Natural killer cell treated with Interleukin-12 subunit alpha and Interleukin-12 subunit beta and Interleukin-15 and Interleukin-18, amount 100 ng/mL, for 72 hours (primary cell): ENCODE measurements around the gene FMNL2. TPM values are rescaled to one million over a fixed set of nuclear protein-coding genes. Genes with fewer than 3 reads are reported as not detected.
"Not testable (repeated sequence)": the region's sequence is repeated elsewhere in the genome, so short reads cannot be mapped to it uniquely, and the experiment has no call there.

Experiments used
- ATAC-seq, 2 donors: fragments of 150-1000 bp; cut with Tn5 transposase in 1 of 2; sonication (Bioruptor Pico), chemical (Tn5 transposase) in 1 of 2; 2 replicates each; pipeline ENCODE4 v1.10.0; 2021
- DNase-seq: peaks from one replicate; pipeline ENCODE4 v3.0.0; 2022; ENCODE audit warnings: low spot score
- H3K27ac Mint-ChIP-seq, 2 donors: 1 replicate in 1 of 2; 2 replicates in 1 of 2; pipeline ENCODE4 v1.8.0; 2022; ENCODE audit warnings: mixed read lengths in 2 of 2, mild to moderate bottlenecking in 1 of 2, moderate library complexity in 1 of 2
- H3K27me3 Mint-ChIP-seq, 2 donors: 1 replicate in 1 of 2; 2 replicates in 1 of 2; pipeline ENCODE4 v1.8.0; 2022; ENCODE audit warnings: mixed read lengths in 2 of 2
- H3K36me3 Mint-ChIP-seq: one replicate; pipeline ENCODE4 v1.8.0; 2022; ENCODE audit warnings: mixed read lengths
- H3K4me1 Mint-ChIP-seq, 2 donors: 1 replicate in 1 of 2; 2 replicates in 1 of 2; pipeline ENCODE4 v1.8.0; 2022; ENCODE audit warnings: low read depth in 2 of 2, mixed read lengths in 2 of 2, mild to moderate bottlenecking in 1 of 2
- H3K4me3 Mint-ChIP-seq: one replicate; pipeline ENCODE4 v1.8.0; 2022; ENCODE audit warnings: mixed read lengths
- H3K9me3 Mint-ChIP-seq: 2 replicates; pipeline ENCODE4 v1.8.0; 2022; ENCODE audit warnings: mixed read lengths
- total RNA-seq, 2 donors: library from RNA; stranded (reverse); gene quantifications; one replicate each; pipeline ENCODE4 v1.2.3, GENCODE V29; 2022

FMNL2 gene
- total RNA-seq, 2 donors from 2014 or later: 0.48 to 0.70 TPM

DNA sequence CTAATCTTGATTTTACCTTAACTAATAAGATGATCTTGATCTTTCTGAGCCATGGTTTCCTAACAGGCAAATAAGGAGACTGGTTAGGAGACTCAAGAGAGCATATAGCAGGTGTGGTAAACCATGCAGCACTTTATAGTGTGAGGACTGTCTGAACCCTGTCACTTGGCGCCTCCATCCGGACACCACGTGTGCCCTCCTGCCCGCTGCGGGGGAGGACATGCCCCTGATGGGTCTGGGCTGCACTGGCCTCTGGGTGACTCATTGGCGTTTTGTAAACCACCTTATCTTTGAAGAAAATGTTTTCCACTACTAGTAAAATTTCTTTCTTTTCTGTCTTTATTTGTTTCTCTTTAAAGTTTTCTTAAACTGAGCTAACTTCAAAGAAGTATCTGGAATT is 131.1 kb downstream of the FMNL2 start:
- H3K9me3 Mint-ChIP-seq: no peaks in the 10 kb centered on the region

DNA sequence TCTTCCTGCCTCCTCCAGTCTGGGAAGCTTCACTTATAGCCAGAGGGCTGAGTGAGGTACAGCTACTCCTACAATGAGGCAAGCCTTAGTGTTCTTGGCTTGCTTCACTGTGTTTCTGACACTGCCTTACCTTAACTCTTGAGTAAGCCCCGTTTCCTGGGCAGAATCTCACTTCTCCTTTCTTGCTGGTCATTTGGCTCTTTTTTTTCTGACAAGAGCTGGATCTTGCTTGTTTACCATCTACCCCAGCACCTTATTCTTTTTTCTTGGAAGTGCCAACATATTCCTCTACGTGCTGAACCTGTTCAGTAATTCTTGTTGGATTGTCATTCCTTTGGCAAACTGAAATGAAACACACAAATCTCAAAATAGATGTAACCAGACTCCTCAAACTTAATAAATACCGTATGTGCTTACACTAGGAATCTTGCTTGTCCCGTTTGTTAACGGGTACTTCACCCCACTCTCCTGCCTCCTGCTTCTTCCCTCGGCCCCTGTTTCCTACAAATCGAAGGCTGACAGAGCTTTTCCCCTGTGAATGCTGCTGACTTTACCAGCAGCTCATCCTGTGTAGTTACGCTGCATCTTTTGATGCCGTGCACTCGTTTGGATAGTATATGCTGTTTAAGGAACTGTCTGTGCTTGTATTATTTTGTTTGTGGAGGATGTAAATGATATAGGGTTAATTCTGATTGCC is 132.2 kb downstream of the FMNL2 start:
- Mint-ChIP-seq H3K27ac (no peak overlapping the region), H3K4me3 (no peak overlapping the region), H3K36me3 (no peaks in the 10 kb centered on the region), H3K9me3 (no peaks in the 10 kb centered on the region), H3K4me1 (peaks cover 6 to 9% of the 10 kb centered on the region in 2 donors), H3K27me3 (peaks cover 11 to 30% of the 10 kb centered on the region in 2 donors)
- no peak for DNase-seq
- ATAC-seq: no peak

More for the DNA sequence above, 131.1 kb downstream of the FMNL2 start:
- no peak overlapping the region for H3K27ac Mint-ChIP-seq
- H3K4me3 Mint-ChIP-seq: no peak overlapping the region
- H3K36me3 Mint-ChIP-seq: no peaks in the 10 kb centered on the region
- peak in 1 of 2 donors; percentile 52 for ATAC-seq
- H3K27me3 Mint-ChIP-seq: peaks cover 11 to 30% of the 10 kb centered on the region in 2 donors
- peaks cover 6 to 9% of the 10 kb centered on the region in 2 donors for H3K4me1 Mint-ChIP-seq
- DNase-seq: no peak

DNA sequence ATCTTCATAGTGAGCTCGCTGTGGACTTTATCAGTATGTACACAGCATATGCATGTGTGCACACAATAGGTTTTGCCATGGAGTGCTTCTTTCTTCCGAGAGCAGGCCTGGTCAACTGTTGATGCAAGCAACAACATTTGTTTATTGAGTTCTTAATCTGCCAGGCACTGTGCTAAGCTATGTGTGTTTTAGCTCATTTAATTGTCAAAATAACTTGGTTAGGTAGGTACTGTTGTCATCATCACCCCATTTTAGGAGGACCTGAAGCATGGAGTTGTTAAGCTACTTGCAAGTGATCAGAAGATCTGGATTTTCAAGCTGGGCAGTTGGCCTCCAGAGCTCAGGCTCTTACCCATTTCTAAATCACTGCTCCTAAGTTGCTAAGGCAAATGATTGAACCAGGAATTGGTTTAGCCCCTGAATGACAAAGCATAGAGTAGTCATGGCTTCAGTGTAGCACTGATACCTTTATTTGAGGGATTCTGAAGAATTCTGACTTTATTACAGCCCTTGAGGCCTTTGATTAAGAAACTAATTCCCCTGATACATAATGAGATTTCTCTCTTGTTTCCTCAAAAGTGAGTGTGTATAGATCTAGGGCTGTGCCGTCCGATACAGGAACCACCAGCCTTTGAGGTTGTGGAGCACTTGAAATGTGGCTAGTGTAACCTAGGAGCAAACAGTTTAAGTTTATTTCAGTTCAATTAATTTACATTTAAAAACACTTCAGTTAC is 132.9 kb downstream of the FMNL2 start:
- no peak overlapping the region for H3K27ac Mint-ChIP-seq
- peaks cover 6 to 9% of the 10 kb centered on the region in 2 donors for H3K4me1 Mint-ChIP-seq
- H3K4me3 Mint-ChIP-seq: no peak overlapping the region
- ATAC-seq (no peak), DNase-seq (no peak)
- no peaks in the 10 kb centered on the region for H3K9me3 Mint-ChIP-seq
- no peaks in the 10 kb centered on the region for H3K36me3 Mint-ChIP-seq
- H3K27me3 Mint-ChIP-seq: peaks cover 11 to 30% of the 10 kb centered on the region in 2 donors

DNA sequence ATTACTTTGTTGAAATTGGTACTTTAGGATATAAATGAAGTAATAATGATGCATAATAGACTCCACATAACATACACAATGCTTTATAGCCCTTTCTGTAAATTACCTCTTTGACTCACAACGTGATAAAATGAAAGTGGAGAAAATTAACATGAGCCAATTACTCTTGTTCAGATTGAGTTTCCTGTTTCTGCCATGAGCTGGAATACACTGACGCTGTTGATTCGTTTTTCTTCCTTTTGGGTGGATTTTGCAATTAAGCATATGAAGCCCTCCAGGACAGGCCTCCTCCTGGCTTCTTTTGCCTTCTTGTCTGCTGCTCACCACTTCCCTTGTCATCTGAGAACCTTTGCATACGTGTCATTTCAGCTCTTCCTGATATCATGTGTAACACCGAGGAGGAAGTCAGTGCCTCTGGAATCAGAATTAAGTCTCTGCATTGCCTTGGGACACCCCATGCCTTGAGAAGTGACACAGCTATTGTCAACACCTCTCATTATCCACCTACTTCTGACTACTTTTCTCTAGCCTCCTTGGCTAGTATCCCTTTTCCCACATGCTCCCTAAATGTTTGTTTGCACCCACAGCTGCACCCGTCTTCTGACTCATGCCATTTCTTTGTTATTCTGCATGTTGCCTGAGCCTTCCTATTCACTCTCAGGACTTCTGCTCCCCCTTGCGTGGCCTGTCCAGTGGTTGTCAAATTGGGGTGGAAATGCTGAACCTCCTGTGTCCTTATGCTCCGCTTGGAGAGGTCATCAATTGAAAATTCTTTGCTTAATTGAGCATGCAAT is 134.1 kb downstream of the FMNL2 start:
- peaks cover 6 to 9% of the 10 kb centered on the region in 2 donors for H3K4me1 Mint-ChIP-seq
- H3K4me3 Mint-ChIP-seq: peak overlapping the region; percentile 39
- DNase-seq: no peak
- no peaks in the 10 kb centered on the region for H3K36me3 Mint-ChIP-seq
- peaks cover 11 to 23% of the 10 kb centered on the region in 2 donors for H3K27me3 Mint-ChIP-seq
- ATAC-seq: no peak
- H3K9me3 Mint-ChIP-seq: no peaks in the 10 kb centered on the region
- no peak overlapping the region for H3K27ac Mint-ChIP-seq

GRCh38 chr2:152470861-152471854 is 136.2 kb downstream of the FMNL2 start:
- H3K9me3 Mint-ChIP-seq: no peaks in the 10 kb centered on the region

GRCh38 chr2:152472481-152472887 is 137.5 kb downstream of the FMNL2 start:
- Mint-ChIP-seq H3K36me3 (no peaks in the 10 kb centered on the region), H3K4me3 (no peak overlapping the region), H3K27me3 (peaks cover under 1 to 2% of the 10 kb centered on the region in 2 donors), H3K27ac (no peak overlapping the region), H3K9me3 (no peaks in the 10 kb centered on the region), H3K4me1 (peaks cover 6 to 9% of the 10 kb centered on the region in 2 donors)
- no peak for DNase-seq
- no peak for ATAC-seq

More at GRCh38 chr2:152470861-152471854, 136.2 kb downstream of the FMNL2 start:
- no peak overlapping the region for H3K27ac Mint-ChIP-seq
- H3K36me3 Mint-ChIP-seq: no peaks in the 10 kb centered on the region
- ATAC-seq (no peak), DNase-seq (no peak)
- peaks cover 3 to 12% of the 10 kb centered on the region in 2 donors for H3K27me3 Mint-ChIP-seq
- peaks cover 6 to 9% of the 10 kb centered on the region in 2 donors for H3K4me1 Mint-ChIP-seq
- no peak overlapping the region for H3K4me3 Mint-ChIP-seq

GRCh38 chr2:152473151-152473857 is 138.3 kb downstream of the FMNL2 start:
- no peaks in the 10 kb centered on the region for H3K9me3 Mint-ChIP-seq
- DNase-seq (no peak), ATAC-seq (no peak)
- H3K27me3 Mint-ChIP-seq: no peaks in the 10 kb centered on the region
- H3K36me3 Mint-ChIP-seq: no peaks in the 10 kb centered on the region
- H3K4me3 Mint-ChIP-seq: no peak overlapping the region
- peaks cover 6 to 9% of the 10 kb centered on the region in 2 donors for H3K4me1 Mint-ChIP-seq
- no peak overlapping the region for H3K27ac Mint-ChIP-seq

DNA sequence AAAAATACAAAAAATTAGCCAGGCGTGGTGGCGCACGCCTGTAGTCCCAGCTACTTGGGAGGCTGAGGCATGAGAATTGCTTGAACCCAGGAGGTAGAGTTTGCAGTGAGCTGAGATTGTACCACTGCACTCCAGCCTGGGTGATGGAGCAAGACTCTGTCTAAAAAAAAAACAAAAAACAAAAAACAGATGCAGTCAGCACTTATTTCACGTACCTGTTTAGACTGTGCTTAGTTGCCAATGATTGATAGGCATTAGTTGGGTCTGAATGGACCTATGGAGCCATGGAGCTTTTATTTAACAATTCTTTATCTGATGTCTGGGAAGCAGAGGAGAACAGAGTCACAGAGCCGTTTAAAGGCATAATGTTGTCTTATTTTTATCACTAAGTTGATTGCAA is 139.5 kb downstream of the FMNL2 start:
- DNase-seq, H3K27ac Mint-ChIP-seq, H3K36me3 Mint-ChIP-seq, H3K4me3 Mint-ChIP-seq, ATAC-seq, H3K27me3 Mint-ChIP-seq, H3K9me3 Mint-ChIP-seq, H3K4me1 Mint-ChIP-seq: not testable (repeated sequence)

- no peak for DNase-seq
- H3K36me3 Mint-ChIP-seq: no peaks in the 10 kb centered on the region
- ATAC-seq: no peak
- H3K27ac Mint-ChIP-seq: no peak overlapping the region
- no peak overlapping the region for H3K4me3 Mint-ChIP-seq
- H3K4me1 Mint-ChIP-seq: no peaks in the 10 kb centered on the region
- H3K9me3 Mint-ChIP-seq: no peaks in the 10 kb centered on the region
- H3K27me3 Mint-ChIP-seq: no peaks in the 10 kb centered on the region
Measured at GRCh38 chr2:152475982-152476381, 141.0 kb downstream of the FMNL2 start.

GRCh38 chr2:152477347-152478092 is 142.5 kb downstream of the FMNL2 start:
- Mint-ChIP-seq H3K36me3 (no peaks in the 10 kb centered on the region), H3K27me3 (no peaks in the 10 kb centered on the region), H3K4me1 (no peaks in the 10 kb centered on the region), H3K27ac (no peak overlapping the region), H3K4me3 (no peak overlapping the region), H3K9me3 (no peaks in the 10 kb centered on the region)
- ATAC-seq: no peak
- no peak for DNase-seq

DNA sequence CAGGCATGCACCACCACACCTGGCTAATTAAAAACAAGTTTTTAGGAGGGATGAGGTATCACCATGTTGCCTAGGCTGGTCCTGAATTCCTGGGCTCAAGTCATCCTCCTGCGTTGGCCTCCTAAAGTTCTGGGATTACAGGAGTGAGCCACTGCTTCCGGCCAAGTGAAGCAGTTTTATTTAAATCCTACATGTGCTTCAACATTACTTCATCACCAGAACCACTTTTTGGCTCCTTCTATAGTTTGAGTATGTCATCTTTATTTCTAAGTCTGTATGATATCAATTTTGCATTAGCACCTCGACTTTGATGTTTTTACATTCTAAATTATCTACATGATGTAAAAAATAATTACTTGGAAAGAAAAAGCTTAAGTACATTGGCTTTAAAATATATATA is 144.3 kb downstream of the FMNL2 start:
- H3K4me1 Mint-ChIP-seq: no peaks in the 10 kb centered on the region
- no peaks in the 10 kb centered on the region for H3K36me3 Mint-ChIP-seq
- ATAC-seq (no peak), DNase-seq (no peak)
- no peaks in the 10 kb centered on the region for H3K9me3 Mint-ChIP-seq
- no peak overlapping the region for H3K4me3 Mint-ChIP-seq
- H3K27ac Mint-ChIP-seq: no peak overlapping the region
- H3K27me3 Mint-ChIP-seq: no peaks in the 10 kb centered on the region

GRCh38 chr2:152480821-152481399 is 145.9 kb downstream of the FMNL2 start:
- DNase-seq: no peak
- H3K9me3 Mint-ChIP-seq: no peaks in the 10 kb centered on the region
- H3K27me3 Mint-ChIP-seq: peaks cover 0 to 2% of the 10 kb centered on the region in 2 donors
- H3K4me3 Mint-ChIP-seq: no peak overlapping the region
- no peak for ATAC-seq
- H3K27ac Mint-ChIP-seq: no peak overlapping the region
- no peaks in the 10 kb centered on the region for H3K4me1 Mint-ChIP-seq
- H3K36me3 Mint-ChIP-seq: no peaks in the 10 kb centered on the region
